T-cell (primary cell): Measurements from ENCODE around the gene ITPR1. TPM values are rescaled to one million over a fixed set of nuclear protein-coding genes. Genes with fewer than 3 reads are reported as not detected.

Experiments
- ATAC-seq, 4 experiments: fragments of 200-7000 bp in 3 of 4; fragments of 150-1000 bp in 1 of 4; cut with Tn5 transposase; replicated peaks in 1 of 4; 1 replicate in 3 of 4; 2 replicates in 1 of 4; pipeline ENCODE4 v1.10.0; 2021; ENCODE audit warnings: moderate library complexity in 3 of 4, mild to moderate bottlenecking in 2 of 4, moderate number of reproducible peaks in 1 of 4
- CTCF ChIA-PET, 2 donors: fragments of 300-600 bp; sonication (Branson Sonifier 250); formaldehyde crosslinking; loops; one replicate each; lab custom pipeline; 2022; ENCODE audit warnings: antibody characterized with exemption in 2 of 2; lab: Charles Lee
- POLR2A ChIA-PET, 2 donors: fragments of 300-600 bp; sonication (Branson Sonifier 250); formaldehyde crosslinking; loops; one replicate each; lab custom pipeline; 2022; ENCODE audit warnings: antibody characterized with exemption in 2 of 2; lab: Charles Lee
- DNase-seq, 35 experiments: peaks; one replicate each; pipeline versions ENCODE4 v3.0.0 to v3.0.0-alpha.2; 2013 to 2023
- H3K27ac ChIP-seq: one replicate; pipeline ENCODE4 v1.5.1; 2013; ENCODE audit warnings: low read length
- H3K27me3 ChIP-seq, 2 experiments: replicated peaks in 1 of 2; 1 replicate in 1 of 2; 2 replicates in 1 of 2; pipeline versions ENCODE4 v1.6.1 to v1.7.0; 2013; ENCODE audit warnings: low read length in 1 of 2, mixed read lengths in 1 of 2; ENCODE audit not compliant: control insufficient read depth in 2 of 2, insufficient read depth in 2 of 2; ENCODE audit errors: extremely low read depth in 1 of 2
- H3K36me3 ChIP-seq, 2 donors: 1 replicate in 1 of 2; 2 replicates in 1 of 2; pipeline versions ENCODE4 v1.6.1 to v1.7.0; 2013; ENCODE audit warnings: low read length in 1 of 2; ENCODE audit not compliant: control insufficient read depth in 2 of 2, insufficient read depth in 1 of 2; ENCODE audit errors: extremely low read depth in 1 of 2
- H3K4me1 ChIP-seq, 2 experiments: 1 replicate in 1 of 2; 2 replicates in 1 of 2; pipeline versions ENCODE4 v1.6.1 to v1.7.0; 2013; ENCODE audit warnings: low read length in 2 of 2, mixed read lengths in 1 of 2; ENCODE audit not compliant: insufficient read depth in 2 of 2, control insufficient read depth in 1 of 2; ENCODE audit errors: extremely low read depth in 1 of 2
- H3K4me3 ChIP-seq, 2 donors: 1 replicate in 1 of 2; 2 replicates in 1 of 2; pipeline versions ENCODE4 v1.5.1 to v1.7.0; 2013; ENCODE audit warnings: mild to moderate bottlenecking in 2 of 2, low read length in 1 of 2, moderate library complexity in 1 of 2; ENCODE audit not compliant: control insufficient read depth in 1 of 2; ENCODE audit errors: extremely low read depth in 1 of 2
- H3K9me3 ChIP-seq: 2 replicates; pipeline ENCODE4 v1.7.0; 2013
- H3K27ac Mint-ChIP-seq, 2 donors: one replicate each; pipeline ENCODE4 v1.8.0; 2020 to 2021; ENCODE audit warnings: mild to moderate bottlenecking in 2 of 2, mixed read lengths in 2 of 2
- H3K27me3 Mint-ChIP-seq, 2 donors: one replicate each; pipeline ENCODE4 v1.8.0; 2021 to 2022; ENCODE audit warnings: mixed read lengths in 2 of 2
- H3K36me3 Mint-ChIP-seq: one replicate; pipeline ENCODE4 v1.8.0; 2021; ENCODE audit warnings: mixed read lengths
- H3K4me1 Mint-ChIP-seq, 3 donors: one replicate each; pipeline ENCODE4 v1.8.0; 2020 to 2022; ENCODE audit warnings: mixed read lengths in 3 of 3, mild to moderate bottlenecking in 1 of 3
- H3K4me3 Mint-ChIP-seq, 3 donors: one replicate each; pipeline ENCODE4 v1.8.0; 2020 to 2022; ENCODE audit warnings: mild to moderate bottlenecking in 3 of 3, mixed read lengths in 3 of 3, moderate library complexity in 3 of 3
- H3K9me3 Mint-ChIP-seq, 3 donors: one replicate each; pipeline ENCODE4 v1.8.0; 2020 to 2022; ENCODE audit warnings: mixed read lengths in 3 of 3
- WGBS: methylation state at CpG from one replicate; pipeline ENCODE4 v1.1.5; 2013; ENCODE audit warnings: missing lambda C conversion rate; ENCODE audit not compliant: insufficient coverage; 5-methylcytosine and 5-hydroxymethylcytosine counted together
- total RNA-seq, 35 experiments: library from RNA in 6 of 35; stranded (reverse) in 6 of 35; fragments of 120-200 nt in 1 of 35; gene quantifications; one replicate each; pipeline versions ENCODE4 v1.2.1 to v1.2.4 and lab custom pipeline; 2013 to 2026

Gene ITPR1
- total RNA-seq, 5 donors from 2014 or later (not counting 1 experiment from before 2014, with no cell fraction given), result 53.8 to 105 (median 73.1) TPM

DNA sequence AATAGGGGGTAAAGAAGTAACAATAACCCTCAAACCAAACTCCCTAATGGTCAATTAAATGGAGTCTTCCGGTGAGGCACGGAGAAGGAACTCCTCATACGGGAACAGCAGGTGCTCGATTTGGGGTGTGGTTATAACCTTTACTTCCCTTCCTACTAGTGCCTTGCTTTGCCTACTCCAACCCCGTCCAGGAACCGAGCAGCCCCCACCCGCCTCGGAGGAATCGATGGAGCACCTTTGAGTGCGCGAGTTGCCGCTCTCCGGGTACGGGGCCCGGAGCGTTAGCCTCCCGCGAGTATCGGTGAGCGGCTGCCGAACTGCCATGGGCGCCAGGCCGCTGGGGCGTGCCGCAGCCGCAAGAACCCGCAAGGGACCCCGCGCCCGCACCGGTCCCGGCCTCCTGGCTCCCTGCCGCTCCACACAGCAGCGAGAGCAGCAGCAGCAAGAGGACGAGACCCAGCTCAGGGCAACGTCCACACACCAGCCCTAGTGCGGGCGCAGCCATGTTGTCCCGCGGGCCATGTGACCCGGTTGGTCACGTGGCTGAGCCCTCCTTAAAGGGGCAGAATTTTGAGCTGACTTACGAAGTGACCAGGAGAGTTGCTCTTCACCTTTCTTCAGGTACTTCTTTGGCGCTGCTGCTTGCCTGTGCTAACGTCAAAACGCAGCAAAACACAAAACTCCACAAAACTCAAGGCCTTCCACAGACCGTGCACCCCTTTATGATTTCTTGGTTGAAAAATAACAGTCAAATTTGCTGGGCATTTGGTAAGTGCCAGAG, 26.2 kb upstream of the ITPR1 start, which contains the start of gene SUMF1:
Gene SUMF1, minus strand, starts transcription at position 529 of the 781 bp plus-strand sequence. Its CDS starts 24 bp downstream, at position 505.
- H3K4me3 ChIP-seq, result peak within 1 kb of the TSS; percentile 76 to 83

DNA sequence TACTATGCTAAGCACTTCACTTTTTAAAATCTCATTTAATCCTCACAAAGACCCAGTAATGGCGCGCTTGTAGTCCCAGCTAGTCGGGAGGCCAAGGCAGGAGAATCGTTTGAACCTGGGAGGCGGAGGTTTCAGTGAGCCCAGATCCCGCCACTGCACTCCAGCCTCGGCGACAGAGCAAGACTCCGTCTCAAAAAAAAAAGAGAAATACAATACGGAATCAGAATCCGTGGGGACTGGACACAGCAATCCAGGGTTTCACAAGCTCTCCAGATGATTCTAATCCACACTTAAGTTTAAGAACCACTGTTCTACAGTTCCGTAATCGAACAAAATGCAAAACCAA, 25.7 kb upstream of the ITPR1 start:
- peak overlapping the region; percentile 85 to 93 (median 92) for H3K4me3 Mint-ChIP-seq
- peaks cover 4% of the 10 kb centered on the region in 2 donors for H3K27me3 Mint-ChIP-seq
- ATAC-seq, result no peak
- 78% methylated on average over 11 of the region's 13 CpGs for WGBS
- H3K9me3 ChIP-seq, result no peaks in the 10 kb centered on the region
- ChIA-PET POLR2A (interaction anchor here (1.0 to 1.6 kb wide), 5 partner anchors 20 to 29 kb away, joined by 3 to 27 read pairs (median 6); partner anchors contain the start of gene ITPR1 (in 2 of the 2)), CTCF (interaction anchor here in 1 of 2 donors (0.6 to 2.1 kb wide), 3 partner anchors 26 to 109 kb away, joined by 3 to 11 read pairs (median 3); partner anchors contain the start of gene ITPR1)
- H3K4me1 Mint-ChIP-seq, result peaks cover 22 to 33% (median 27%) of the 10 kb centered on the region in 3 donors
- H3K9me3 Mint-ChIP-seq, result no peaks in the 10 kb centered on the region
- H3K36me3 ChIP-seq, result no peaks in the 10 kb centered on the region
- H3K27ac Mint-ChIP-seq, result peak overlapping the region; percentile 93 to 94
- peak overlapping the region; percentile 65 for H3K27ac ChIP-seq
- DNase-seq, result no peak
- H3K27me3 ChIP-seq, result peaks cover 0 to 5% of the 10 kb centered on the region in 2 experiments
- peaks cover 4 to 15% of the 10 kb centered on the region in 2 experiments for H3K4me1 ChIP-seq
- H3K4me3 ChIP-seq, result peak overlapping the region; percentile 76 to 83
- no peaks in the 10 kb centered on the region for H3K36me3 Mint-ChIP-seq

More for the DNA sequence above, 26.2 kb upstream of the ITPR1 start, which contains the start of gene SUMF1:
- Histone ChIP-seq H3K9me3 (no peaks in the 10 kb centered on the region), H3K36me3 (no peaks in the 10 kb centered on the region), H3K27ac (peak within 1 kb of the TSS; percentile 65), H3K27me3 (peaks cover 0 to 5% of the 10 kb centered on the region in 2 experiments), H3K4me1 (peaks cover 4 to 15% of the 10 kb centered on the region in 2 experiments)
- H3K36me3 Mint-ChIP-seq, result no peaks in the 10 kb centered on the region
- H3K4me3 Mint-ChIP-seq, result peak within 1 kb of the TSS; percentile 85 to 93 (median 92)
- ATAC-seq, result peak; percentile 93 to 99 (median 97)
- peaks cover 22 to 34% (median 27%) of the 10 kb centered on the region in 3 donors for H3K4me1 Mint-ChIP-seq
- H3K27ac Mint-ChIP-seq, result peak within 1 kb of the TSS; percentile 93 to 94
- no peaks in the 10 kb centered on the region for H3K9me3 Mint-ChIP-seq
- 0% methylated on average over 33 of the region's 47 CpGs for WGBS
- DNase-seq, result peak; percentile 42 to 82 (median 63)
- POLR2A ChIA-PET, result interaction anchor here (0.6 to 1.6 kb wide), 5 partner anchors 26 to 121 kb away, joined by 3 to 27 read pairs (median 6); partner anchors contain the start of gene ITPR1 (in 2 of the 2)
- CTCF ChIA-PET, result interaction anchor here (0.5 to 2.1 kb wide), 4 partner anchors 27 to 254 kb away, joined by 3 to 11 read pairs (median 4); partner anchors contain the start of gene ITPR1 (in 1 of the 2)
- H3K27me3 Mint-ChIP-seq, result peaks cover under 1% of the 10 kb centered on the region in 2 donors

DNA sequence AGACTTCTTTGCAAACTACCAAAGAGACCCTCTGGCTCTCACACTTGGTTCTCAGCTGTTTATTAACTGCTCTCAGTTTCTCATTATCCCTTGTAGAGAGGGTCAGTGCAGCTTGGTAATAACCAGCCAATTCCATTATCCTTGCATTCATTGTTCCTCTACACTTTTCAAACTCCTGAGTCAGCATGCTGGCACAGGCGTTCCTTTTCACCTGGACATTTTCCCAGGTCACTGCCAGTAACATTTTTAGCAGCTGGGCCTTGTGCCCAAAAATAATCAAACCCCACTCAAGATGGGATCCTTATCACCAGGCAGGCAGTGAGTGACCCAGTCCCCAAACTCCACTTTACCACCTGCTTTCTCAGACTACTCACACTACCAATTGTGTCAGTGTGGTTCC, 21.2 kb upstream of the ITPR1 start:
- H3K27me3 ChIP-seq, result peaks cover 0 to 8% of the 10 kb centered on the region in 2 experiments
- no peaks in the 10 kb centered on the region for H3K36me3 ChIP-seq
- no peak overlapping the region for H3K4me3 ChIP-seq
- ChIA-PET CTCF (no interaction called here), POLR2A (no interaction called here)
- Mint-ChIP-seq H3K9me3 (no peaks in the 10 kb centered on the region), H3K4me3 (no peak overlapping the region), H3K27ac (no peak overlapping the region), H3K4me1 (peaks cover 6 to 11% (median 6%) of the 10 kb centered on the region in 3 donors), H3K27me3 (peaks cover 15 to 18% of the 10 kb centered on the region in 2 donors), H3K36me3 (no peaks in the 10 kb centered on the region)
- H3K27ac ChIP-seq, result no peak overlapping the region
- no peaks in the 10 kb centered on the region for H3K9me3 ChIP-seq
- DNase-seq (no peak), ATAC-seq (no peak)
- peaks cover 0 to 7% of the 10 kb centered on the region in 2 experiments for H3K4me1 ChIP-seq
- 90% methylated on average over 1 of the region's 1 CpG for WGBS

DNA sequence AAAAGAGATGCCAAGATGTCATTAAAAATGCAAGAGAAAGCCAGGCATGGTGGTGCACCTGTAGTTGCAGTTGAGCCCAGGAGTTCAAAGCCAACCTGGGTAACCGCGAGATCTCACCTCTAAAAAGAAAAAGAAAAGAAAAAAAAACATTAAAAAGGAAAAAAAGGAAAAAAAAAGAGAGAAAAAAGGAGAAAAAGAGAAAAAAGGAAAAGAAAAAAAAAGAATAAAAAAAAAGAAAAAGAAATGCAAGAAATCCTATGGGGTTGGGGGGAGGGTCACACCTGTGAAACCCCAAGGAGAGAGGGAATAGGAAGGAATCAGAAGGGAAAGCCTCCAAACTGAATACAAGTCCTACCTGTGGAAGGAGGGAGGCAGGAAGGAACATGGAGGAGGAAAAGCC, 20.8 kb upstream of the ITPR1 start:
- Histone ChIP-seq H3K9me3 (no peaks in the 10 kb centered on the region), H3K27me3 (peaks cover 0 to 8% of the 10 kb centered on the region in 2 experiments), H3K4me1 (peaks cover 0 to 4% of the 10 kb centered on the region in 2 experiments), H3K4me3 (no peak overlapping the region), H3K36me3 (no peaks in the 10 kb centered on the region), H3K27ac (no peak overlapping the region)
- ATAC-seq (no peak), DNase-seq (no peak)
- POLR2A ChIA-PET, result no interaction called here
- no peaks in the 10 kb centered on the region for H3K36me3 Mint-ChIP-seq
- no peak overlapping the region for H3K4me3 Mint-ChIP-seq
- peaks cover 3 to 8% (median 4%) of the 10 kb centered on the region in 3 donors for H3K4me1 Mint-ChIP-seq
- peaks cover 16 to 19% of the 10 kb centered on the region in 2 donors for H3K27me3 Mint-ChIP-seq
- CTCF ChIA-PET, result no interaction called here
- H3K9me3 Mint-ChIP-seq, result no peaks in the 10 kb centered on the region
- no peak overlapping the region for H3K27ac Mint-ChIP-seq
- no CpG with 5 or more reads among the region's 2 CpGs for WGBS

DNA sequence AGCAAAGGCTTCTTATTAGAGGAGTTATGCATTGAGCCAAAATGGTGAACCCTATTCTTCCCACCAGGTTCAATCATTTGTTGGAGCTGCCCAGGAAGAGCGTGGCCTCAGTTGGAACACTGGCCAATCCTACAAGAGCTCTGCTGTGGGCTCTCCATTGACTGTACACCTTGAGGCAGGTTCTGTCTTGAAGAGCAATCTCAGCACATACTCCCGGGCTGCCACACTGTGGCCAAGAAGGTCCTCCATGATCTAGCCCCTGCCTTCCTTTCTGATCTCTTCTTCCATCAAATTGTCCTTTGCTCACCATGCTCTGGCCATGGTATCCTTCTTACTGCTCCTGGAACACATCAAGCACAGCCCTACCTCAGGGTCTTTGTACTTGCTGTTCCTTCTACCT, 20.4 kb upstream of the ITPR1 start:
- POLR2A ChIA-PET, result no interaction called here
- H3K9me3 Mint-ChIP-seq, result no peaks in the 10 kb centered on the region
- H3K36me3 ChIP-seq, result no peaks in the 10 kb centered on the region
- no peak overlapping the region for H3K4me3 Mint-ChIP-seq
- no peaks in the 10 kb centered on the region for H3K4me1 ChIP-seq
- H3K27me3 ChIP-seq, result peaks cover 0 to 8% of the 10 kb centered on the region in 2 experiments
- H3K27ac Mint-ChIP-seq, result no peak overlapping the region
- no peak overlapping the region for H3K4me3 ChIP-seq
- no peak overlapping the region for H3K27ac ChIP-seq
- H3K9me3 ChIP-seq, result no peaks in the 10 kb centered on the region
- H3K27me3 Mint-ChIP-seq, result peaks cover 16 to 19% of the 10 kb centered on the region in 2 donors
- H3K36me3 Mint-ChIP-seq, result no peaks in the 10 kb centered on the region
- DNase-seq (no peak), ATAC-seq (no peak)
- peaks cover 0 to 5% (median 0%) of the 10 kb centered on the region in 3 donors for H3K4me1 Mint-ChIP-seq
- CTCF ChIA-PET, result no interaction called here
- 78% methylated on average over 2 of the region's 2 CpGs for WGBS
